ENCODE measurements around the gene CAMK4. TPM values are rescaled to one million over a fixed set of nuclear protein-coding genes. Genes with fewer than 3 reads are reported as not detected.
A peak's percentile ranks its signal among the peaks of the same experiment; 100 is the strongest.
"Not testable (repeated sequence)": the region's sequence is repeated elsewhere in the genome, so short reads cannot be mapped to it uniquely, and the experiment has no call there.

Gene CAMK4
- total RNA-seq, 2 experiments from 2014 or later, result 40.6 to 44.4 TPM

GRCh38 chr5:111326551-111326950 is 102.4 kb downstream of the CAMK4 start:
- Mint-ChIP-seq H3K27me3 (ENCODE audit: low read depth) (no peaks in the 10 kb centered on the region), H3K9me3 (peaks cover 28% of the 10 kb centered on the region), H3K4me1 (ENCODE audit: low read depth) (peaks cover 18% of the 10 kb centered on the region), H3K27ac (no peak overlapping the region), H3K4me3 (no peak overlapping the region), H3K36me3 (ENCODE audit: low read depth) (peaks cover 34% of the 10 kb centered on the region)
- intact Hi-C loops (cut with micrococcal nuclease), result no loop called here
- CTCF ChIA-PET, result interaction anchor here (0.6 kb wide), 1 partner anchor 168 kb away, joined by 3 read pairs; no protein-coding TSS in a partner anchor
- no peak for DNase-seq

- Mint-ChIP-seq H3K9me3 (no peaks in the 10 kb centered on the region), H3K4me1 (ENCODE audit: low read depth) (peaks cover 73% of the 10 kb centered on the region), H3K36me3 (ENCODE audit: low read depth) (no peaks in the 10 kb centered on the region), H3K4me3 (no peak overlapping the region), H3K27ac (peak overlapping the region; percentile 78), H3K27me3 (ENCODE audit: low read depth) (no peaks in the 10 kb centered on the region)
- DNase-seq, result no peak
- intact Hi-C loops (cut with micrococcal nuclease), result loop anchor here (1.0 to 5.0 kb wide), 10 partner anchors 9 to 180 kb away; partner anchors contain the start of gene STARD4
- CTCF ChIA-PET, result interaction anchor here (1.7 kb wide), 1 partner anchor 179 kb away, joined by 5 read pairs; no protein-coding TSS in a partner anchor
These were observed 112.9 kb downstream of the CAMK4 start for GRCh38 chr5:111337133-111337532.

GRCh38 chr5:111337688-111338087 is 113.5 kb downstream of the CAMK4 start:
- H3K27ac Mint-ChIP-seq, result peak overlapping the region; percentile 78
- H3K9me3 Mint-ChIP-seq, result no peaks in the 10 kb centered on the region
- intact Hi-C loops (cut with micrococcal nuclease), result loop anchor here (1.0 to 5.0 kb wide), 10 partner anchors 9 to 180 kb away; partner anchors contain the start of gene STARD4
- CTCF ChIA-PET, result interaction anchor here (1.7 to 2.4 kb wide), 2 partner anchors 59 to 180 kb away, joined by 5 to 7 read pairs; no protein-coding TSS in a partner anchor
- DNase-seq, result peak; percentile 10
- peak overlapping the region; percentile 11 for H3K4me3 Mint-ChIP-seq
- no peaks in the 10 kb centered on the region for H3K36me3 Mint-ChIP-seq (ENCODE audit: low read depth)
- H3K4me1 Mint-ChIP-seq (ENCODE audit: low read depth), result peaks cover 74% of the 10 kb centered on the region
- H3K27me3 Mint-ChIP-seq (ENCODE audit: low read depth), result no peaks in the 10 kb centered on the region

- intact Hi-C loops (cut with micrococcal nuclease), result loop anchor here (1.0 kb wide), 1 partner anchor 8 kb away; no protein-coding TSS in a partner anchor
- DNase-seq, result no peak
- CTCF ChIA-PET, result no interaction called here
These were observed 121.5 kb downstream of the CAMK4 start for GRCh38 chr5:111345731-111346130.

GRCh38 chr5:111347021-111347420 is 122.8 kb downstream of the CAMK4 start:
- Mint-ChIP-seq H3K4me1 (ENCODE audit: low read depth) (peaks cover 41% of the 10 kb centered on the region), H3K9me3 (no peaks in the 10 kb centered on the region), H3K36me3 (ENCODE audit: low read depth) (peaks cover 23% of the 10 kb centered on the region), H3K4me3 (no peak overlapping the region), H3K27me3 (ENCODE audit: low read depth) (no peaks in the 10 kb centered on the region), H3K27ac (no peak overlapping the region)
- intact Hi-C loops (cut with micrococcal nuclease), result no loop called here
- CTCF ChIA-PET, result no interaction called here
- DNase-seq, result no peak

More at GRCh38 chr5:111345731-111346130, 121.5 kb downstream of the CAMK4 start:
- Mint-ChIP-seq H3K27me3 (ENCODE audit: low read depth) (no peaks in the 10 kb centered on the region), H3K36me3 (ENCODE audit: low read depth) (peaks cover 19% of the 10 kb centered on the region), H3K4me1 (ENCODE audit: low read depth) (peaks cover 47% of the 10 kb centered on the region), H3K9me3 (no peaks in the 10 kb centered on the region), H3K27ac (no peak overlapping the region), H3K4me3 (no peak overlapping the region)

GRCh38 chr5:111348661-111349329 is 124.6 kb downstream of the CAMK4 start:
- Mint-ChIP-seq H3K36me3 (ENCODE audit: low read depth) (peaks cover 32% of the 10 kb centered on the region), H3K4me1 (ENCODE audit: low read depth) (peaks cover 39% of the 10 kb centered on the region)
- CTCF ChIA-PET, result no interaction called here

GRCh38 chr5:111349429-111349828 is 125.2 kb downstream of the CAMK4 start:
- H3K36me3 Mint-ChIP-seq (ENCODE audit: low read depth), result peaks cover 35% of the 10 kb centered on the region
- H3K27ac Mint-ChIP-seq, result peak overlapping the region; percentile 31
- no peak overlapping the region for H3K4me3 Mint-ChIP-seq
- peaks cover 40% of the 10 kb centered on the region for H3K4me1 Mint-ChIP-seq (ENCODE audit: low read depth)
- no peaks in the 10 kb centered on the region for H3K27me3 Mint-ChIP-seq (ENCODE audit: low read depth)
- DNase-seq, result no peak
- intact Hi-C loops (cut with micrococcal nuclease), result no loop called here
- peaks cover 2% of the 10 kb centered on the region for H3K9me3 Mint-ChIP-seq
- CTCF ChIA-PET, result no interaction called here

More at GRCh38 chr5:111348661-111349329, 124.6 kb downstream of the CAMK4 start:
- no peaks in the 10 kb centered on the region for H3K9me3 Mint-ChIP-seq
- H3K4me3 Mint-ChIP-seq, result no peak overlapping the region
- no peaks in the 10 kb centered on the region for H3K27me3 Mint-ChIP-seq (ENCODE audit: low read depth)
- DNase-seq, result no peak
- intact Hi-C loops (cut with micrococcal nuclease), result no loop called here
- H3K27ac Mint-ChIP-seq, result peak overlapping the region; percentile 31

GRCh38 chr5:111353035-111353434 is 128.9 kb downstream of the CAMK4 start:
- intact Hi-C loops (cut with micrococcal nuclease), result no loop called here
- DNase-seq, result no peak
- H3K4me1 Mint-ChIP-seq (ENCODE audit: low read depth), result peaks cover 26% of the 10 kb centered on the region
- no peaks in the 10 kb centered on the region for H3K27me3 Mint-ChIP-seq (ENCODE audit: low read depth)
- CTCF ChIA-PET, result no interaction called here
- no peak overlapping the region for H3K4me3 Mint-ChIP-seq
- no peak overlapping the region for H3K27ac Mint-ChIP-seq
- H3K36me3 Mint-ChIP-seq (ENCODE audit: low read depth), result peaks cover 26% of the 10 kb centered on the region
- H3K9me3 Mint-ChIP-seq, result peaks cover 2% of the 10 kb centered on the region

GRCh38 chr5:111358726-111359125 is 134.5 kb downstream of the CAMK4 start:
- CTCF ChIA-PET, result not testable (repeated sequence)

GRCh38 chr5:111360173-111360572 is 136.0 kb downstream of the CAMK4 start:
- H3K27me3 Mint-ChIP-seq (ENCODE audit: low read depth), result no peaks in the 10 kb centered on the region
- no peak overlapping the region for H3K4me3 Mint-ChIP-seq
- no peak for DNase-seq
- CTCF ChIA-PET, result no interaction called here
- intact Hi-C loops (cut with micrococcal nuclease), result no loop called here
- no peak overlapping the region for H3K27ac Mint-ChIP-seq
- H3K4me1 Mint-ChIP-seq (ENCODE audit: low read depth), result peaks cover 31% of the 10 kb centered on the region
- H3K36me3 Mint-ChIP-seq (ENCODE audit: low read depth), result peaks cover 24% of the 10 kb centered on the region
- H3K9me3 Mint-ChIP-seq, result no peaks in the 10 kb centered on the region

More at GRCh38 chr5:111358726-111359125, 134.5 kb downstream of the CAMK4 start:
- H3K27ac Mint-ChIP-seq; DNase-seq; H3K9me3 Mint-ChIP-seq; H3K27me3 Mint-ChIP-seq (ENCODE audit: low read depth); H3K4me3 Mint-ChIP-seq; intact Hi-C loops (cut with micrococcal nuclease): not testable (repeated sequence)
- peaks cover 23% of the 10 kb centered on the region for H3K36me3 Mint-ChIP-seq (ENCODE audit: low read depth)
- H3K4me1 Mint-ChIP-seq (ENCODE audit: low read depth), result peaks cover 24% of the 10 kb centered on the region

GRCh38 chr5:111364992-111365391 is 140.8 kb downstream of the CAMK4 start:
- Mint-ChIP-seq H3K36me3 (ENCODE audit: low read depth) (peaks cover 20% of the 10 kb centered on the region), H3K27me3 (ENCODE audit: low read depth) (no peaks in the 10 kb centered on the region), H3K27ac (no peak overlapping the region), H3K9me3 (no peaks in the 10 kb centered on the region), H3K4me3 (no peak overlapping the region), H3K4me1 (ENCODE audit: low read depth) (peaks cover 42% of the 10 kb centered on the region)
- intact Hi-C loops (cut with micrococcal nuclease), result no loop called here
- CTCF ChIA-PET, result no interaction called here
- DNase-seq, result no peak

GRCh38 chr5:111366388-111366787 is 142.2 kb downstream of the CAMK4 start:
- CTCF ChIA-PET, result no interaction called here
- no peak overlapping the region for H3K4me3 Mint-ChIP-seq
- peaks cover 23% of the 10 kb centered on the region for H3K36me3 Mint-ChIP-seq (ENCODE audit: low read depth)
- H3K4me1 Mint-ChIP-seq (ENCODE audit: low read depth), result peaks cover 38% of the 10 kb centered on the region
- no peak overlapping the region for H3K27ac Mint-ChIP-seq
- H3K9me3 Mint-ChIP-seq, result no peaks in the 10 kb centered on the region
- DNase-seq, result no peak
- intact Hi-C loops (cut with micrococcal nuclease), result no loop called here
- no peaks in the 10 kb centered on the region for H3K27me3 Mint-ChIP-seq (ENCODE audit: low read depth)

GRCh38 chr5:111367115-111367514 is 142.9 kb downstream of the CAMK4 start:
- Mint-ChIP-seq H3K27me3 (ENCODE audit: low read depth) (no peaks in the 10 kb centered on the region), H3K27ac (no peak overlapping the region), H3K4me1 (ENCODE audit: low read depth) (peaks cover 42% of the 10 kb centered on the region), H3K4me3 (no peak overlapping the region), H3K36me3 (ENCODE audit: low read depth) (peaks cover 26% of the 10 kb centered on the region), H3K9me3 (no peaks in the 10 kb centered on the region)
- intact Hi-C loops (cut with micrococcal nuclease), result no loop called here
- no peak for DNase-seq
- CTCF ChIA-PET, result no interaction called here

Data from activated naive CD4-positive, alpha-beta T cell treated with anti-CD3 and anti-CD28 coated beads for 36 hours (primary cell).